ENCODE measurements around the gene TFF3.

Gene TFF3

DNA sequence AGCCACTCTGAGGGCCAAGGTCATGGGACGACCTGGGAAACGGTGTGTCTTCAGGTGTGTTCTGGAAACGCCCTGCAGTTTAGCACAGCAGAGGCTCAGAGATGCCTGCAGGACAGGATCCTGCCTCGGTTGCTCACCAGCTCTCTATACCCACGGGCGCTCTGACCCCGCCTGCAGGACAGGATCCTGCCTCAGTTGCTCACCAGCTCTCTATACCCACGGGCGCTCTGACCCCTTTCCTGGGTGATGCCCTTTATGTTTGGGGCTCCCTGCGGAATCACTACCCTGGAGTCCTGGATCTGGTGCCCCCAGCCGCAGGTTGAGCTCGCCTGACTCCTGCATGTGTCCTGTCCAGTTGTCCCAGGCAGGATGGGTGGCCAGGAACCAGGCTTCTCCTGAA is 32.5 kb downstream of the TFF3 start:
- TF ChIP-seq, protein P1, sequence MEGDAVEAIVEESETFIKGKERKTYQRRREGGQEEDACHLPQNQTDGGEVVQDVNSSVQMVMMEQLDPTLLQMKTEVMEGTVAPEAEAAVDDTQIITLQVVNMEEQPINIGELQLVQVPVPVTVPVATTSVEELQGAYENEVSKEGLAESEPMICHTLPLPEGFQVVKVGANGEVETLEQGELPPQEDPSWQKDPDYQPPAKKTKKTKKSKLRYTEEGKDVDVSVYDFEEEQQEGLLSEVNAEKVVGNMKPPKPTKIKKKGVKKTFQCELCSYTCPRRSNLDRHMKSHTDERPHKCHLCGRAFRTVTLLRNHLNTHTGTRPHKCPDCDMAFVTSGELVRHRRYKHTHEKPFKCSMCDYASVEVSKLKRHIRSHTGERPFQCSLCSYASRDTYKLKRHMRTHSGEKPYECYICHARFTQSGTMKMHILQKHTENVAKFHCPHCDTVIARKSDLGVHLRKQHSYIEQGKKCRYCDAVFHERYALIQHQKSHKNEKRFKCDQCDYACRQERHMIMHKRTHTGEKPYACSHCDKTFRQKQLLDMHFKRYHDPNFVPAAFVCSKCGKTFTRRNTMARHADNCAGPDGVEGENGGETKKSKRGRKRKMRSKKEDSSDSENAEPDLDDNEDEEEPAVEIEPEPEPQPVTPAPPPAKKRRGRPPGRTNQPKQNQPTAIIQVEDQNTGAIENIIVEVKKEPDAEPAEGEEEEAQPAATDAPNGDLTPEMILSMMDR (IDR thresholded peaks at IDR 0.05; ENCODE audit: insufficient read depth, low read depth, low read length, missing control alignments): no peak
- no peak for DNase-seq (ENCODE audit: low read depth)
- no peak overlapping the region for H3K4me3 ChIP-seq (ENCODE audit: low read depth, low read length)

DNA sequence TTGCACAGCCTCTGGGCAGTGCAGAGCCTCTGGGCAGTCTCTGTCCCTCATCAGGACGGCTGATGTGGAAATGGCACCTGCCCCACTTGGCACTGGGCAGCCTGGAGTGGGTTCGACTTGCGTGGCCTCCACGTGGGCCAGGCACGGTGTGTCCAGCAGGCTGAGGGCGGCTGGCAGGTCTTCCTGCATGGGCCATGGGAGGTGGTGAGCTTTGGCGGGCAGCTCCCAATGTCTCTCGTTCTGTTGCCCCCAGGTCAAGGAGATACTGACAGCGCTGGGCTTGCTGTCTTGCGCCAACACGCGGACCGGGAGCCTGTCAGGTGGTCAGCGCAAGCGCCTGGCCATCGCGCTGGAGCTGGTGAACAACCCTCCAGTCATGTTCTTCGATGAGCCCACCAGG is 33.2 kb downstream of the TFF3 start:
- no peak for DNase-seq (ENCODE audit: low read depth)
- no peak overlapping the region for H3K4me3 ChIP-seq (ENCODE audit: low read depth, low read length)
- TF ChIP-seq, protein P1 (IDR thresholded peaks at IDR 0.05; ENCODE audit: insufficient read depth, low read depth, low read length, missing control alignments): no peak

DNA sequence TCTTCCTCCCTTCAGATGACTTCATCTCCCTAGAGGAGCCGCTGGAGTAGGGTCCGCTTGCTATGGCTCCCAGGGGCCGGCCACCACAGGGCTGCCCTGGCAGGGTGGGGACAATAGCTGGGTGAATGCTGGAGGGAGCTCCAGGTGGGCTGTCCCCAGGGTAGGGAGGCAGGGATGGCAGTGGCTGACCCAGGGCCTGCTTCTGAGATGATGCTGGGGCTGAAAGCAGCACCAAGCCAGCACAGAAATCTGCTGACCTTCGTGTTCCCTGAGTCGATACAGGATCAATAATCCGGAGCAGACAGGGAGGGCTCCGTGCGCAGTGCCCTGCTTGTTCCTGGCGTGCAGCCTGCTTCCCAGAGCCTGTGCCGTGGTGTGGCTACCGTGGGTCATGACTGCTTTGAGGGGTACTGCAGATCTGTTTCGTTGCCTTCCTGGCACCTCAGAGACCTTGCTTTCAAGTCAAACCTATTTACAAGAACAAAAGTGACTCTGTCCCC is 34.0 kb downstream of the TFF3 start:
- H3K4me3 ChIP-seq (ENCODE audit: low read depth, low read length): no peak overlapping the region
- DNase-seq (ENCODE audit: low read depth): no peak
- TF ChIP-seq, protein P1 (IDR thresholded peaks at IDR 0.05; ENCODE audit: insufficient read depth, low read depth, low read length, missing control alignments): no peak

DNA sequence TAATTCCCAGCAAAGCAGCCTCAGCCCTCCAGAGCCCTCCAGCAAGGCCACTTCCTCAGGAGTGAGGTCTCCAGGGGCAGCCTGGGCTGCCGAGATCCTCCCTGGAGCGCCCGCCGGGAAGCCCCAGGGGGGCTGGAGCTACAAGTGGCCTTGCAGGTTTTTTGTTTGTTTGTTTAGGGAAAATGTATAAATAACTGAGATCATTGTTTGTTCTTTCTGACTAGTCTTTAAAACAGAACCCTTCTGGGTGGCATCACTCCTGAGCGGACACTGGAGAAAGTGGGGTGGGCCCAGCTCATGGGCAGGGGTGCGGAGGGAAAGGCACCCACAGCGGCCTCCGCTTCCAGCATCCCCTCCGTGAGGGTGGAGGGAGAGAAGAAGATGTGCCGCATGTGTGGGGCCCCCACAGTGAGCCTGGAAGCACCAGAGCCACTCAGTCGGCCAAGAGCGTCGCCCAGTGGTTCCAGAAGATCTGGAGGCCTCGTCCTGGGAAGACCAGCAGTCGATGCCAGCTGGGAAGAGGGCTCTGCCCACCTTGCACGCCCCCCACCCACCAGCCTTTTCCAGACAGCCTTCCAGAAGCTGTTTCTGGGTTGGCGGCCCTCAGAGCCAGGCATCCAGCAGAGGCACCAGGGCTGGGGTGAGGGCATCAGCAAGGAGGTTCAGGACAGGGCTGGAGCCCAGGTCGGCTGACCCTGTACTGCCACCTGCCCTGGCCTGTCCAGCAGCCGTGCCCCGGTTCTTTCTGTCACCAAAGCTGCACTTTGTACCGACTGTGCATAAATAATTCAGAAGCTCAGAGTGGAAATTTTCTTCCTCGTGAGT is 34.6 kb downstream of the TFF3 start:
- DNase-seq (ENCODE audit: low read depth): no peak
- no peak overlapping the region for H3K4me3 ChIP-seq (ENCODE audit: low read depth, low read length)
- TF ChIP-seq, protein P1 (IDR thresholded peaks at IDR 0.05; ENCODE audit: insufficient read depth, low read depth, low read length, missing control alignments): no peak

DNA sequence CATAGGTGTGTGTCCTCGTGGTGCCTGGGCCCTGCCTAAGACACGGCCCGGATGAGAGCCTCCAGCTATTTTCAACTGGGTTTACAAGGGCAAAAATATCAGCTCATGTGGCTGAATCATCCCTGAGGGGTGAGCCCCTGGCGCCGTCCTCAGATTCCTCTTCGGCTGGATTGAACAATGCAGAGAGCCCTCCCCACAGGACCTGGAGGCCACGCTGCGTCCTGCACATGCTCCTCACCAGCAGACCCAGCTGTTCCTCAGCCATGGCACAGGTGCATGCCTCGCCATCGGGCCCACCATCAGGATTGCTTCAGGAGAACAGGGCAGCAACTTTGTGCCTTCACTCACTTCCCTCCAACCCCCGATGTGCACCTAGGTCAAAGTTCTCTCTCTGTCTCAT is 35.3 kb downstream of the TFF3 start:
- DNase-seq (ENCODE audit: low read depth): no peak
- no peak overlapping the region for H3K4me3 ChIP-seq (ENCODE audit: low read depth, low read length)
- TF ChIP-seq, protein P1 (IDR thresholded peaks at IDR 0.05; ENCODE audit: insufficient read depth, low read depth, low read length, missing control alignments): no peak

DNA sequence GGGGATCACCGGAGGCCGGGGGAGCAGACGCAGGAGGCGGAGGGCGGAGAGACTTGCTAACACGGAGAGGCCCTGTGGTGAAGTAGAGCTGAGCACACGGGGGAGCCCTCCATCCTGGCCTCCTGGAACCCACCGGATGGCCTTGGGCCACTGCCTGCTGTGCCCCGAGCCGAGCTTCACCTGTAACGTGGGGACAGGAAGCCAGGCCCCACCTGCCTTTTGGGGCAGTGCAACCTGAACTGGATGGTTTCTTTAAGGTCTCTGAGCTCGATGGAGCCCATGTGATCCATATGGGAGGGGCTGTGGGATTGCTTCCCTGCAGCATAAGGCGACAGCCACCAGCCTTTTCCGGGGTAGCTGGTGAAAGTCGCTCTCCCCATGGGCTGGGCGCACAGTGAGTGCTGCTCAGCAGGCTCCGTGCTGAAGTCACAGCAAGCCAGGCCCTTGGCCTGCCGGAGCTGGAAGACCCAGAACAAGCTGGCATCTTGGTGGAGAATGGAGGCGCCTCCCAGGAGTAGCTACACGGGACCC is 35.8 kb downstream of the TFF3 start:
- no peak for DNase-seq (ENCODE audit: low read depth)
- H3K4me3 ChIP-seq (ENCODE audit: low read depth, low read length): no peak overlapping the region
- TF ChIP-seq, protein P1 (IDR thresholded peaks at IDR 0.05; ENCODE audit: insufficient read depth, low read depth, low read length, missing control alignments): no peak
